T-helper 17 cell (primary cell): Measurements from ENCODE around the gene GUCY1B1. TPM values are rescaled to one million over a fixed set of nuclear protein-coding genes. Genes with fewer than 3 reads are reported as not detected.
"Not testable (repeated sequence)": the region's sequence is repeated elsewhere in the genome, so short reads cannot be mapped to it uniquely, and the experiment has no call there.

Source experiments
- ATAC-seq: fragments of 150-1000 bp; cut with Tn5 transposase; 2 replicates; pipeline ENCODE4 v1.10.0; 2021; ENCODE audit warnings: mild to moderate bottlenecking, moderate library complexity
- DNase-seq, 3 donors: peaks; one replicate each; pipeline versions ENCODE4 v3.0.0 to v3.0.0-alpha.2; 2020 to 2021
- H3K9me3 ChIP-seq: one replicate; pipeline ENCODE4 v1.7.0; 2013; ENCODE audit warnings: low read length, mild to moderate bottlenecking; ENCODE audit not compliant: control insufficient read depth, poor library complexity, severe bottlenecking
- H3K27ac Mint-ChIP-seq: one replicate; pipeline ENCODE4 v1.8.0; 2022; ENCODE audit warnings: mild to moderate bottlenecking, moderate library complexity, mixed read lengths
- H3K27me3 Mint-ChIP-seq: one replicate; pipeline ENCODE4 v1.8.0; 2022; ENCODE audit warnings: mixed read lengths
- H3K36me3 Mint-ChIP-seq: one replicate; pipeline ENCODE4 v1.8.0; 2022; ENCODE audit warnings: low read depth, mixed read lengths
- H3K4me1 Mint-ChIP-seq: one replicate; pipeline ENCODE4 v1.8.0; 2022; ENCODE audit warnings: mild to moderate bottlenecking, mixed read lengths
- H3K4me3 Mint-ChIP-seq: one replicate; pipeline ENCODE4 v1.8.0; 2022; ENCODE audit warnings: mild to moderate bottlenecking, moderate library complexity, mixed read lengths
- total RNA-seq, 4 donors: library from RNA in 2 of 4; stranded (reverse) in 2 of 4; gene quantifications; one replicate each; pipeline ENCODE4 v1.2.3 and lab custom pipeline; 2022 to 2026

Gene GUCY1B1
- total RNA-seq, 2 donors from 2014 or later, result 0.75 to 15.3 TPM

- Mint-ChIP-seq H3K4me1 (peaks cover 5% of the 10 kb centered on the region), H3K27me3 (peaks cover 15% of the 10 kb centered on the region), H3K4me3 (no peak overlapping the region), H3K36me3 (peaks cover 2% of the 10 kb centered on the region), H3K27ac (no peak overlapping the region)
- ATAC-seq (no peak), DNase-seq (no peak)
- H3K9me3 ChIP-seq, result no peaks in the 10 kb centered on the region
Measured at GRCh38 chr4:155794589-155795236, 35.9 kb downstream of the GUCY1B1 start.

GRCh38 chr4:155795991-155796390, 37.2 kb downstream of the GUCY1B1 start:
- DNase-seq, result no peak
- H3K36me3 Mint-ChIP-seq, result no peaks in the 10 kb centered on the region
- peaks cover 5% of the 10 kb centered on the region for H3K4me1 Mint-ChIP-seq
- H3K27ac Mint-ChIP-seq, result no peak overlapping the region
- no peak for ATAC-seq
- H3K27me3 Mint-ChIP-seq, result peaks cover 12% of the 10 kb centered on the region
- no peak overlapping the region for H3K4me3 Mint-ChIP-seq
- no peaks in the 10 kb centered on the region for H3K9me3 ChIP-seq

DNA sequence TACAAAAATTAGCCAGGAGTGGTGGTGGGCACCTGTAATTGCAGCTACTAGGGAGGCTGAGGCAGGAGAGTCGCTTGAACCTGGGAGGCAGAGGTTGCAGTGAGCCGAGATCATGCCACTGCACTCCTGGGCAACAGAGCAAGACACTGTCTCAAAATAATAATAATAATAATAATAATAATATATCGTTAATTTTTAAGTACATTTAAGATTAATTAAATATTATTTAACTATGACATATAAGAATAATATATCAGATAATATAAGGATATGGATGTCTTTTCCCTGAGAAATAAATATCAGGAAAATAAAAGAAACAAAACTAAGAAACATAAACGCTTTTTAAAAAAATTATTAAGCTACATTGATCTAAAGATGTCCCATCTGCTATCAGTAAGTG, 38.8 kb downstream of the GUCY1B1 start:
- ATAC-seq, H3K4me1 Mint-ChIP-seq, DNase-seq, H3K27ac Mint-ChIP-seq, H3K9me3 ChIP-seq, H3K4me3 Mint-ChIP-seq, H3K36me3 Mint-ChIP-seq: not testable (repeated sequence)
- H3K27me3 Mint-ChIP-seq, result peaks cover 16% of the 10 kb centered on the region

DNA sequence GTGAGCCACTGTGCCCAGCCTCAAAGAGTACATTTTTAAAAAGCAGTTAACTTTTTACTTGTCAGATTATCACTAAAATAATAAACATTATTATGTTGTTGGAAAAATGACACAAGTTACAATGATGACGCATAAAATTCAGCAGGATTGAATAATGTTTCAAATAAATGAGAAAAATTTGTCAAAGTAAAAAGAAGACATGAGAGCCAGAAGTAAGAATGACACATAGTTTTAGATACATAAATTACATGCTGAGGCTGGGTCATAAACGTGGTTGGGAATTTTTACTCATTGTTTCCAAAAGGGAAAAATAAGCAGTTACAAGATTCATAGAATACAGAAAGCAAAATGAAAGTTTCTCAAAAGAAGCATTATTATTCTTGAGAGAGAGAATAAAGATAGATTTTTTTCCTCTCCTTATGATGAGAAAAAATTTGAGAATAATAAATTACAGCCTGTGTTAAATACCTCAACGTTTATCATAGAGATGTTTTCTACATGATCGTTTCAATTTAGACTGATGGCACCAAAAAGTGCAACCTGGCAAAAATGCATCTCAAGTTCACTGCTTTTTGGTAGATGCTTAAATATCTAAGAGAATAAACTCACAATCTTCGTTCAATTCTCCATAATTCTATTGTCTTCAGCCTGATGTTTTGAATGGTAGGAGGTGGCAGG, 40.4 kb downstream of the GUCY1B1 start:
- no peaks in the 10 kb centered on the region for H3K9me3 ChIP-seq
- DNase-seq (no peak), ATAC-seq (no peak)
- peaks cover 5% of the 10 kb centered on the region for H3K4me1 Mint-ChIP-seq
- H3K27ac Mint-ChIP-seq, result no peak overlapping the region
- H3K27me3 Mint-ChIP-seq, result peaks cover 27% of the 10 kb centered on the region
- no peak overlapping the region for H3K4me3 Mint-ChIP-seq
- no peaks in the 10 kb centered on the region for H3K36me3 Mint-ChIP-seq

- H3K9me3 ChIP-seq, result no peaks in the 10 kb centered on the region
- no peak for ATAC-seq
- Mint-ChIP-seq H3K4me3 (no peak overlapping the region), H3K4me1 (peaks cover 5% of the 10 kb centered on the region), H3K36me3 (no peaks in the 10 kb centered on the region), H3K27ac (no peak overlapping the region), H3K27me3 (peaks cover 29% of the 10 kb centered on the region)
- no peak for DNase-seq
Measured at GRCh38 chr4:155799794-155800123, 40.9 kb downstream of the GUCY1B1 start.

- Mint-ChIP-seq H3K4me1 (peaks cover 4% of the 10 kb centered on the region), H3K27ac (no peak overlapping the region), H3K27me3 (peaks cover 34% of the 10 kb centered on the region), H3K36me3 (no peaks in the 10 kb centered on the region), H3K4me3 (no peak overlapping the region)
- H3K9me3 ChIP-seq, result no peaks in the 10 kb centered on the region
- ATAC-seq (no peak), DNase-seq (no peak)
Measured at GRCh38 chr4:155800685-155801343, 42.0 kb downstream of the GUCY1B1 start.

- no peak overlapping the region for H3K4me3 Mint-ChIP-seq
- no peaks in the 10 kb centered on the region for H3K36me3 Mint-ChIP-seq
- H3K27ac Mint-ChIP-seq, result no peak overlapping the region
- H3K4me1 Mint-ChIP-seq, result no peaks in the 10 kb centered on the region
- H3K27me3 Mint-ChIP-seq, result peaks cover 31% of the 10 kb centered on the region
- no peaks in the 10 kb centered on the region for H3K9me3 ChIP-seq
- ATAC-seq (no peak), DNase-seq (no peak)
Measured at GRCh38 chr4:155802190-155802959, 43.6 kb downstream of the GUCY1B1 start.

DNA sequence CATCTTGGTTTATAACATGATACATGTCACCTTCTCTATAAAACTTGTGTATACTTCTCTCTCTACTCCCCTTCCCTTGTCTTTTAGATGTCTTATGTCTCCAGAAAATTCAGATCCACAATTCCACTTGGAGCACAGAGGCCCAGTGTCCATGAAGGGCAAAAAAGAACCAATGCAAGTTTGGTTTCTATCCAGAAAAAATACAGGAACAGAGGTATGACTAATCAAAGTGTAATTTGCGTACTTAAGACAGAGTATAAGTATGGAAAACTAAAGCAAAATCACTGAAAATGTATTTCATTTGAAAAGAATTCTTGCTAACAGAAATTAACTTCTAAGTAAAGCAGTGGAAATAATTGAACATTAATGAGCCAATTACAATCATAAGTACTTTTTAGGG, 46.2 kb downstream of the GUCY1B1 start:
- H3K4me1 Mint-ChIP-seq, result no peaks in the 10 kb centered on the region
- no peaks in the 10 kb centered on the region for H3K36me3 Mint-ChIP-seq
- DNase-seq (no peak), ATAC-seq (no peak)
- H3K27ac Mint-ChIP-seq, result no peak overlapping the region
- H3K4me3 Mint-ChIP-seq, result no peak overlapping the region
- H3K9me3 ChIP-seq, result no peaks in the 10 kb centered on the region
- peaks cover 34% of the 10 kb centered on the region for H3K27me3 Mint-ChIP-seq

DNA sequence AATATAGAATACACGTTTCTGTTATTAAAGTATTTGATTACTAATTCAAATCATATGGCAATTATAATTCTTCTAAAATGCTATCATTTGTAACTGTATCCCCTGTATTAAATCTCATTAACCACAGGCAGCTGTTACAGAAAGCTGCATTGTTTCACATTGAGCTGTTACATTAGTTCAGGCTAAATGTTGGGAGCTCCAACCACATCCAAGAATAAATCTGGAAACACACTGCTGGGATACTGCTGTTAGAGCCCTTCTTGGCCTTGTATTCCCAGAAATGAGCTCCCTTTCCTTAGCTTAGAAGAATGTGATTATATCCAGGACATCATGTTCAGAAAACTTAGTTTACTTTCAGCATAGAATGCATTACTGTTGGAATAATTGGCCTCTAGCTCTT, 48.2 kb downstream of the GUCY1B1 start:
- Mint-ChIP-seq H3K36me3 (no peaks in the 10 kb centered on the region), H3K27me3 (peaks cover 33% of the 10 kb centered on the region), H3K4me3 (no peak overlapping the region), H3K27ac (no peak overlapping the region), H3K4me1 (no peaks in the 10 kb centered on the region)
- H3K9me3 ChIP-seq, result no peaks in the 10 kb centered on the region
- DNase-seq (no peak), ATAC-seq (no peak)

GRCh38 chr4:155809835-155810234, 51.0 kb downstream of the GUCY1B1 start:
- ATAC-seq (peak; percentile 78), DNase-seq (no peak)
- H3K36me3 Mint-ChIP-seq, result no peaks in the 10 kb centered on the region
- H3K27ac Mint-ChIP-seq, result no peak overlapping the region
- H3K4me1 Mint-ChIP-seq, result no peaks in the 10 kb centered on the region
- no peak overlapping the region for H3K4me3 Mint-ChIP-seq
- H3K27me3 Mint-ChIP-seq, result peaks cover 16% of the 10 kb centered on the region
- H3K9me3 ChIP-seq, result no peaks in the 10 kb centered on the region

GRCh38 chr4:155811083-155811482, 52.3 kb downstream of the GUCY1B1 start:
- H3K4me3 Mint-ChIP-seq, result no peak overlapping the region
- no peaks in the 10 kb centered on the region for H3K36me3 Mint-ChIP-seq
- ATAC-seq (no peak), DNase-seq (no peak)
- no peak overlapping the region for H3K27ac Mint-ChIP-seq
- peaks cover 18% of the 10 kb centered on the region for H3K27me3 Mint-ChIP-seq
- H3K4me1 Mint-ChIP-seq, result no peaks in the 10 kb centered on the region
- H3K9me3 ChIP-seq, result no peaks in the 10 kb centered on the region

- Mint-ChIP-seq H3K4me1 (no peaks in the 10 kb centered on the region), H3K27ac (no peak overlapping the region), H3K27me3 (peaks cover 16% of the 10 kb centered on the region), H3K36me3 (no peaks in the 10 kb centered on the region), H3K4me3 (no peak overlapping the region)
- H3K9me3 ChIP-seq, result no peaks in the 10 kb centered on the region
- ATAC-seq (no peak), DNase-seq (no peak)
Measured at GRCh38 chr4:155818639-155819038, 59.8 kb downstream of the GUCY1B1 start.

GRCh38 chr4:155819066-155819465, 60.2 kb downstream of the GUCY1B1 start:
- H3K9me3 ChIP-seq, result no peaks in the 10 kb centered on the region
- DNase-seq (no peak), ATAC-seq (no peak)
- H3K27ac Mint-ChIP-seq, result no peak overlapping the region
- no peak overlapping the region for H3K4me3 Mint-ChIP-seq
- H3K27me3 Mint-ChIP-seq, result peaks cover 17% of the 10 kb centered on the region
- H3K4me1 Mint-ChIP-seq, result no peaks in the 10 kb centered on the region
- H3K36me3 Mint-ChIP-seq, result no peaks in the 10 kb centered on the region
